HepG2 (cell line): ENCODE measurements around the gene HMBS. TPM values are rescaled to one million over a fixed set of nuclear protein-coding genes. Genes with fewer than 3 reads are reported as not detected.

Source experiments
- ATF2 ChIP-seq: sonication (generic); formaldehyde crosslinking; IDR thresholded peaks from 2 replicates; pipeline ENCODE4 v1.4.0; 2020; ENCODE audit warnings: missing genetic modification reagents
- GATAD1 ChIP-seq: IDR thresholded peaks from 2 replicates; pipeline ENCODE4 v1.6.1; 2016; ENCODE audit warnings: missing genetic modification reagents, missing compliant biosample characterization
- HNF4G ChIP-seq, 2 experiments: sonication (generic) in 1 of 2; formaldehyde crosslinking in 1 of 2; IDR thresholded peaks; 2 replicates each; pipeline versions ENCODE4 v1.4.0 to v1.6.1; 2011 to 2020; ENCODE audit warnings: borderline replicate concordance in 2 of 2, low read depth in 2 of 2, mild to moderate bottlenecking in 2 of 2, low read length in 1 of 2, missing genetic modification reagents in 1 of 2, moderate library complexity in 1 of 2
- HOMEZ ChIP-seq: IDR thresholded peaks from 2 replicates; pipeline ENCODE4 v1.6.1; 2016; ENCODE audit warnings: low read depth
- HOXA7 ChIP-seq: sonication (generic); formaldehyde crosslinking; IDR thresholded peaks from 2 replicates; pipeline ENCODE4 v1.8.1; 2022; ENCODE audit warnings: mild to moderate bottlenecking, missing genetic modification reagents, moderate library complexity
- IRF1 ChIP-seq: sonication (generic); formaldehyde crosslinking; IDR thresholded peaks from 2 replicates; pipeline ENCODE4 v1.4.0; 2020; ENCODE audit warnings: low read depth, mild to moderate bottlenecking, missing genetic modification reagents
- KAT7 ChIP-seq: IDR thresholded peaks from 2 replicates; pipeline ENCODE4 v1.6.1; 2018; ENCODE audit warnings: borderline replicate concordance, missing compliant biosample characterization
- NRL ChIP-seq: sonication (generic); formaldehyde crosslinking; IDR thresholded peaks from 2 replicates; pipeline ENCODE4 v1.5.0; 2020; ENCODE audit warnings: missing genetic modification reagents, mild to moderate bottlenecking, moderate library complexity, borderline replicate concordance
- RCOR2 ChIP-seq: IDR thresholded peaks from 2 replicates; pipeline ENCODE4 v1.6.1; 2016; ENCODE audit warnings: missing biosample characterization, missing genetic modification reagents
- RFX5 ChIP-seq: IDR thresholded peaks from 2 replicates; pipeline ENCODE4 v1.6.1; 2011; ENCODE audit warnings: low read depth, low read length, improper control_type of control experiment
- SALL1 ChIP-seq: sonication (generic); formaldehyde crosslinking; IDR thresholded peaks from 2 replicates; pipeline ENCODE4 v1.8.0; 2022; ENCODE audit warnings: mild to moderate bottlenecking, missing genetic modification reagents
- SATB2 ChIP-seq: sonication (generic); formaldehyde crosslinking; IDR thresholded peaks from 2 replicates; pipeline ENCODE4 v1.5.0; 2020; ENCODE audit warnings: missing genetic modification reagents
- SIN3B ChIP-seq: fragments of 150-350 bp; IDR thresholded peaks from 2 replicates; pipeline ENCODE4 v1.6.1; 2014; ENCODE audit warnings: low read length
- SP2 ChIP-seq: sonication (generic); formaldehyde crosslinking; IDR thresholded peaks from 2 replicates; pipeline ENCODE4 v1.5.1; 2020; ENCODE audit warnings: mild to moderate bottlenecking, missing genetic modification reagents
- TCF12 ChIP-seq, 2 experiments: fragments of 450-650 bp in 1 of 2; sonication (generic) in 1 of 2; formaldehyde crosslinking in 1 of 2; IDR thresholded peaks; 2 replicates each; pipeline versions ENCODE4 v1.6.1 to v1.8.0; 2017 to 2022; ENCODE audit warnings: antibody characterized with exemption in 1 of 2, mild to moderate bottlenecking in 1 of 2, missing genetic modification reagents in 1 of 2, moderate library complexity in 1 of 2
- ZGPAT ChIP-seq: IDR thresholded peaks from 2 replicates; pipeline ENCODE4 v1.6.1; 2016; ENCODE audit warnings: mild to moderate bottlenecking
- ZNF292 ChIP-seq: sonication (generic); formaldehyde crosslinking; IDR thresholded peaks from 2 replicates; pipeline ENCODE4 v1.8.1; 2022; ENCODE audit warnings: mild to moderate bottlenecking, low read depth, missing genetic modification reagents, borderline replicate concordance
- ZNF512B ChIP-seq: sonication (generic); formaldehyde crosslinking; IDR thresholded peaks from 2 replicates; pipeline ENCODE4 v1.5.1; 2020; ENCODE audit warnings: missing genetic modification reagents, mild to moderate bottlenecking, borderline replicate concordance
- ZNF567 ChIP-seq: sonication (generic); formaldehyde crosslinking; IDR thresholded peaks from 2 replicates; pipeline ENCODE4 v1.8.1; 2023; ENCODE audit warnings: mild to moderate bottlenecking, missing genetic modification reagents, borderline replicate concordance
- ZNF816 ChIP-seq: sonication (generic); formaldehyde crosslinking; IDR thresholded peaks from 2 replicates; pipeline ENCODE4 v1.8.0; 2022; ENCODE audit warnings: missing genetic modification reagents, mild to moderate bottlenecking, borderline replicate concordance
- polyA plus RNA-seq, 8 experiments: library from polyadenylated mRNA; depleted of rRNA in 3 of 8; stranded (reverse) in 7 of 8; unstranded in 1 of 8; fragments of >200 nt; fragmentation: Illumina TruSeq in 4 of 8; extraction: Trizol in 4 of 8; gene quantifications; 2 replicates each; pipeline versions ENCODE4 v1.2.1 to v1.2.3, GENCODE V29; 2011 to 2016; ENCODE audit warnings: low read depth in 4 of 8, missing spikeins in 1 of 8, mixed read lengths in 1 of 8; ENCODE audit not compliant: insufficient read depth in 1 of 8
- total RNA-seq, 5 experiments: library from RNA; depleted of rRNA; stranded (reverse); fragments of >200 nt; fragmentation: Illumina TruSeq; extraction: Trizol; gene quantifications; 2 replicates each; pipeline ENCODE4 v1.2.3, GENCODE V29; 2016; ENCODE audit warnings: low read depth in 1 of 5

HMBS gene
- total and polyA plus RNA-seq, 2 of the 13 experiments (the other 11 are each of a cell fraction or from before 2014, with no cell fraction given): 9.4 to 46.9 TPM

GRCh38 chr11:119084663-119085436 lies at the start of gene HMBS (continued):
- TF ChIP-seq SIN3B: peak; percentile 32; the same call in 1 of the 2 replicates
- TF ChIP-seq ZNF292 (CRISPR knock-in tag): no peak
- peak; percentile 91 for TF ChIP-seq GATAD1 (CRISPR knock-in tag)
- 0 out of 2 replicates have a peak, but pooled peaks have one; percentile 48 for TF ChIP-seq RFX5
- TF ChIP-seq SATB2 (CRISPR knock-in tag): 0 out of 2 replicates have a peak, but pooled peaks have one; percentile 30
- TF ChIP-seq HOMEZ (CRISPR knock-in tag): 0 out of 2 replicates have a peak, but pooled peaks have one; percentile 44
- TF ChIP-seq SALL1: peak; percentile 85
- no peak for TF ChIP-seq ZNF567 (CRISPR knock-in tag)
- peak; percentile 85 for TF ChIP-seq SP2 (CRISPR knock-in tag)
- TF ChIP-seq HNF4G (IDR thresholded peaks at IDR 0.05; ENCODE audit: borderline replicate concordance, low read depth, low read length): no peak
- no peak for TF ChIP-seq HNF4G (CRISPR knock-in tag; IDR thresholded peaks at IDR 0.05; ENCODE audit: borderline replicate concordance, low read depth)
- peak; percentile 60 for TF ChIP-seq ATF2 (CRISPR knock-in tag)
- TF ChIP-seq ZGPAT (CRISPR knock-in tag): peak; percentile 79
- TF ChIP-seq IRF1: no peak
- no peak; the same call in 1 of the 2 replicates for TF ChIP-seq KAT7 (CRISPR knock-in tag)
- no peak for TF ChIP-seq ZNF816 (CRISPR knock-in tag)
- peak; percentile 62; the same call in 1 of the 2 replicates for TF ChIP-seq NRL (CRISPR knock-in tag)
- no peak for TF ChIP-seq RCOR2 (CRISPR knock-in tag)
- TF ChIP-seq ZNF512B: no peak
- TF ChIP-seq TCF12 (IDR thresholded peaks at IDR 0.05): no peak
- TF ChIP-seq TCF12 (CRISPR knock-in tag; IDR thresholded peaks at IDR 0.05): no peak
- TF ChIP-seq HOXA7 (CRISPR knock-in tag): no peak
